Uterus (tissue), 2 donors: ENCODE results near the gene CEP112.

Experiments used
- POLR2A ChIP-seq, 2 donors: fragments of 450-650 bp; IDR thresholded peaks; one replicate each; pipeline ENCODE4 v1.6.1; 2016; ENCODE audit warnings: antibody characterized with exemption in 2 of 2, mild to moderate bottlenecking in 1 of 2, moderate library complexity in 1 of 2
- TF ChIP-seq, protein P1 (sequence below), 4 experiments: fragments of 200-600 bp in 2 of 4; fragments of 450-650 bp in 2 of 4; sonication (generic) in 2 of 4; IDR thresholded peaks; one replicate each; pipeline ENCODE4 v1.5.1; 2016 to 2019; ENCODE audit warnings: antibody characterized with exemption in 4 of 4, mild to moderate bottlenecking in 2 of 4, moderate library complexity in 1 of 4

DNA sequence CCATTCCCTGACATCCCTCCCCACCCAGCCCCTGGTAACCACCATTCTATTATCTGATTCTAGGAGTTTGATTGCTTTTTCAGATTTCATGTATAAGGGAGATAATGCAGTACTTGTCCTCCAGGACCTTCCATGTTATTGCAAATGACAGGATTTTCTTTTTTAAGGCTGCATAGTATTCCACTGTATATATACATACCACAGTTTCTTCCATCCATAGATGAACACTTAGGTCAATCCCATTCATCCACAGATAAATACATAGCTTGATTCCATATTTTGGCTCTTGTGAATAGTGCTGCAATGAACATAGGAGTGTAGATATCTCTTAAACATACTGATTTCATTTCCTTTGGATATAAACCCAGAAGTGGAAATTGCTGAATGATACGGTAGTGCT lies 183.3 kb downstream of the CEP112 start:
- TF ChIP-seq POLR2A (IDR thresholded peaks at IDR 0.05) = no peak
- TF ChIP-seq, protein P1, sequence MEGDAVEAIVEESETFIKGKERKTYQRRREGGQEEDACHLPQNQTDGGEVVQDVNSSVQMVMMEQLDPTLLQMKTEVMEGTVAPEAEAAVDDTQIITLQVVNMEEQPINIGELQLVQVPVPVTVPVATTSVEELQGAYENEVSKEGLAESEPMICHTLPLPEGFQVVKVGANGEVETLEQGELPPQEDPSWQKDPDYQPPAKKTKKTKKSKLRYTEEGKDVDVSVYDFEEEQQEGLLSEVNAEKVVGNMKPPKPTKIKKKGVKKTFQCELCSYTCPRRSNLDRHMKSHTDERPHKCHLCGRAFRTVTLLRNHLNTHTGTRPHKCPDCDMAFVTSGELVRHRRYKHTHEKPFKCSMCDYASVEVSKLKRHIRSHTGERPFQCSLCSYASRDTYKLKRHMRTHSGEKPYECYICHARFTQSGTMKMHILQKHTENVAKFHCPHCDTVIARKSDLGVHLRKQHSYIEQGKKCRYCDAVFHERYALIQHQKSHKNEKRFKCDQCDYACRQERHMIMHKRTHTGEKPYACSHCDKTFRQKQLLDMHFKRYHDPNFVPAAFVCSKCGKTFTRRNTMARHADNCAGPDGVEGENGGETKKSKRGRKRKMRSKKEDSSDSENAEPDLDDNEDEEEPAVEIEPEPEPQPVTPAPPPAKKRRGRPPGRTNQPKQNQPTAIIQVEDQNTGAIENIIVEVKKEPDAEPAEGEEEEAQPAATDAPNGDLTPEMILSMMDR (IDR thresholded peaks at IDR 0.05) = no peak
